CD4-positive, alpha-beta T cell treated with Interleukin-2 at 100 ng/mL for 4 hours (primary cell): ENCODE measurements around the gene CPSF6.
A peak's percentile ranks its signal among the peaks of the same experiment; 100 is the strongest.
"Not testable (repeated sequence)": the region's sequence is repeated elsewhere in the genome, so short reads cannot be mapped to it uniquely, and the experiment has no call there.

Experiments
- DNase-seq: peaks from one replicate; pipeline ENCODE4 v3.0.0-alpha.2; 2020; ENCODE audit warnings: low spot score

CPSF6 gene

GRCh38 chr12:69262264-69262974 is 23.1 kb downstream of the CPSF6 start:
- DNase-seq = no peak

- no peak for DNase-seq
These were observed 25.8 kb downstream of the CPSF6 start for GRCh38 chr12:69265205-69265604.

- DNase-seq = not testable (repeated sequence)
These were observed 26.3 kb downstream of the CPSF6 start for GRCh38 chr12:69265633-69266032.

GRCh38 chr12:69266036-69266635 is 26.8 kb downstream of the CPSF6 start:
- DNase-seq = no peak

- DNase-seq = no peak
These were observed 30.4 kb downstream of the CPSF6 start for GRCh38 chr12:69269736-69270135.

- DNase-seq = no peak
These were observed 33.1 kb downstream of the CPSF6 start for GRCh38 chr12:69272511-69272910.

- DNase-seq = no peak
These were observed 35.5 kb downstream of the CPSF6 start for GRCh38 chr12:69274861-69275260.

- peak; percentile 24 for DNase-seq
These were observed 36.1 kb downstream of the CPSF6 start for GRCh38 chr12:69275471-69275891.

GRCh38 chr12:69278814-69279782 is 39.7 kb downstream of the CPSF6 start:
- DNase-seq = no peak

GRCh38 chr12:69284131-69284530 is 44.8 kb downstream of the CPSF6 start:
- DNase-seq = peak; percentile 22

GRCh38 chr12:69287556-69287955 is 48.2 kb downstream of the CPSF6 start:
- no peak for DNase-seq

GRCh38 chr12:69290545-69291277 is 51.3 kb downstream of the CPSF6 start:
- DNase-seq = peak; percentile 87

GRCh38 chr12:69291278-69291593 is 51.9 kb downstream of the CPSF6 start:
- no peak for DNase-seq

- no peak for DNase-seq
These were observed 58.8 kb downstream of the CPSF6 start for GRCh38 chr12:69298133-69298532.

- DNase-seq = no peak
These were observed 59.6 kb downstream of the CPSF6 start for GRCh38 chr12:69298947-69299346.

- no peak for DNase-seq
These were observed 64.9 kb downstream of the CPSF6 start for GRCh38 chr12:69304284-69304683.

GRCh38 chr12:69309461-69309860 is 70.1 kb downstream of the CPSF6 start:
- no peak for DNase-seq

- no peak for DNase-seq
These were observed 73.8 kb downstream of the CPSF6 start for GRCh38 chr12:69313209-69313608.

GRCh38 chr12:69316784-69317183 is 77.4 kb downstream of the CPSF6 start:
- not testable (repeated sequence) for DNase-seq

GRCh38 chr12:69317233-69317632 is 77.9 kb downstream of the CPSF6 start:
- DNase-seq = not testable (repeated sequence)

GRCh38 chr12:69318225-69318624 is 78.9 kb downstream of the CPSF6 start:
- no peak for DNase-seq

- DNase-seq = no peak
These were observed 82.0 kb downstream of the CPSF6 start for GRCh38 chr12:69321351-69321750.
